ENCODE data around the gene GGT1.
"Not testable (repeated sequence)": the region's sequence is repeated elsewhere in the genome, so short reads cannot be mapped to it uniquely, and the experiment has no call there.

GRCh38 chr22:24627911-24628310, 24.9 kb downstream of the GGT1 start:
- TF ChIP-seq CTCF (IDR thresholded peaks at IDR 0.05; ENCODE audit: poor library complexity); EZH2 (IDR thresholded peaks at IDR 0.05; ENCODE audit: borderline replicate concordance); EZH2phosphoT487 (IDR thresholded peaks at IDR 0.05; ENCODE audit: low read depth, severe bottlenecking, unreplicated experiment): not testable (repeated sequence)

Data from hepatocyte (in vitro differentiated cells).